GM12878 (cell line): ENCODE measurements around the gene NGDN. TPM values are rescaled to one million over a fixed set of nuclear protein-coding genes. Genes with fewer than 3 reads are reported as not detected.

Experiments used
- ATAC-seq: fragments of 200-7000 bp; cut with Tn5 transposase; 3 replicates; pipeline ENCODE4 v1.9.1; 2020; ENCODE audit warnings: mild to moderate bottlenecking, moderate library complexity
- BruUV-seq: library from RNA; stranded (reverse); fragments of 400-500 nt; replicated peaks from 2 replicates; lab custom pipeline; 2021; lab: Mats Ljungman, UMichigan
- CTCF ChIA-PET: fragments of 300-600 bp; sonication (Branson Sonifier 250); formaldehyde crosslinking; extraction: SDS; loops from one replicate; lab custom pipeline; 2021; ENCODE audit warnings: inconsistent platforms; lab: Yijun Ruan, JAX
- POLR2A ChIA-PET: fragments of 350-600 bp; formaldehyde crosslinking; extraction: SDS; loops from one replicate; lab custom pipeline; 2021; ENCODE audit warnings: inconsistent platforms; lab: Charles Lee
- RAD21 ChIA-PET: fragments of 300-600 bp; sonication (Branson Sonifier 250); formaldehyde crosslinking; loops from one replicate; lab custom pipeline; 2023; ENCODE audit warnings: antibody characterized with exemption; ENCODE audit not compliant: unreplicated experiment; lab: Charles Lee
- SMC1A ChIA-PET: fragments of 300-600 bp; sonication (Branson Sonifier 250); formaldehyde crosslinking; loops from one replicate; lab custom pipeline; 2023; ENCODE audit not compliant: unreplicated experiment, uncharacterized antibody; lab: Charles Lee
- DNase-seq: peaks from one replicate; pipeline ENCODE4 v3.0.0-alpha.2; 2011; ENCODE audit warnings: low read depth, low spot score
- FAIRE-seq: peaks from 3 replicates; lab custom pipeline; 2011; peaks lifted over from hg19 to GRCh38; lab: Jason Lieb, UNC
- H2AFZ ChIP-seq: 2 replicates; pipeline ENCODE4 v1.6.0; 2011; ENCODE audit warnings: low read depth, low read length, control low read depth; ENCODE audit not compliant: control insufficient read depth
- H3K27ac ChIP-seq: 2 replicates; pipeline ENCODE4 v1.5.1; 2011; ENCODE audit warnings: control low read depth; ENCODE audit not compliant: control insufficient read depth, insufficient read depth
- H3K27me3 ChIP-seq, 2 experiments: replicated peaks in 1 of 2; 2 replicates each; pipeline versions ENCODE4 v1.6.0 to v1.6.1; 2011; ENCODE audit warnings: low read length in 1 of 2; ENCODE audit not compliant: control insufficient read depth in 2 of 2, insufficient read depth in 2 of 2
- H3K36me3 ChIP-seq, 2 experiments: 2 replicates each; pipeline ENCODE4 v1.5.1; 2011; ENCODE audit warnings: low read length in 1 of 2; ENCODE audit not compliant: control insufficient read depth in 2 of 2, insufficient read depth in 2 of 2
- H3K4me1 ChIP-seq: 2 replicates; pipeline ENCODE4 v1.6.1; 2011; ENCODE audit warnings: mild to moderate bottlenecking, low read length, moderate library complexity, mixed read lengths; ENCODE audit not compliant: control insufficient read depth, insufficient read depth
- H3K4me2 ChIP-seq: 2 replicates; pipeline ENCODE4 v1.6.0; 2011; ENCODE audit warnings: control low read depth; ENCODE audit not compliant: control insufficient read depth, insufficient read depth
- H3K4me3 ChIP-seq: fragments of 200-600 bp; sonication (generic); 2 replicates; pipeline ENCODE4 v1.5.1; 2016
- H3K79me2 ChIP-seq: 2 replicates; pipeline ENCODE4 v1.6.0; 2011; ENCODE audit warnings: low read length; ENCODE audit not compliant: control insufficient read depth, insufficient read depth
- H3K9ac ChIP-seq: 2 replicates; pipeline ENCODE4 v1.8.0; 2011; ENCODE audit warnings: low read length, control low read depth, mixed read lengths; ENCODE audit not compliant: control insufficient read depth, insufficient read depth
- H3K9me3 ChIP-seq: replicated peaks from 3 replicates; pipeline ENCODE4 v1.5.1; 2011; ENCODE audit warnings: mild to moderate bottlenecking, low read length; ENCODE audit not compliant: control insufficient read depth, insufficient read depth
- H4K20me1 ChIP-seq: 2 replicates; pipeline ENCODE4 v1.6.0; 2011; ENCODE audit not compliant: control insufficient read depth, insufficient read depth
- ETV6 ChIP-seq, 2 experiments: fragments of 450-650 bp in 1 of 2; IDR thresholded peaks in 1 of 2; conservative IDR thresholded peaks in 1 of 2; 2 replicates each; pipeline ENCODE4 v1.6.1; 2014; ENCODE audit warnings: antibody characterized with exemption in 1 of 2, borderline replicate concordance in 1 of 2, low read depth in 1 of 2, mild to moderate bottlenecking in 1 of 2, moderate library complexity in 1 of 2
- PAX5 ChIP-seq: IDR thresholded peaks from 2 replicates; pipeline ENCODE4 v1.6.1; 2011; ENCODE audit warnings: low read depth, low read length, borderline replicate concordance
- PKNOX1 ChIP-seq: fragments of 450-650 bp; IDR thresholded peaks from 2 replicates; pipeline ENCODE4 v1.6.1; 2016; ENCODE audit warnings: mild to moderate bottlenecking
- TCF12 ChIP-seq: IDR thresholded peaks from 2 replicates; pipeline ENCODE4 v1.6.1; 2011; ENCODE audit warnings: low read depth, mild to moderate bottlenecking, low read length
- WGBS: methylation state at CpG from one replicate; pipeline ENCODE4 v1.1.6; 2016; ENCODE audit warnings: low lambda C conversion rate; ENCODE audit not compliant: insufficient replicate concordance, insufficient coverage; ENCODE audit errors: missing lambda C conversion rate; 5-methylcytosine and 5-hydroxymethylcytosine counted together
- in situ Hi-C: fragments of 300-500 bp; cut with MboI; formaldehyde crosslinking; loops from 9 replicates; pipeline ENCODE4 v1.14.3; 2018; ENCODE audit warnings: mixed read lengths
- intact Hi-C: fragments of 100-400 bp; cut with micrococcal nuclease; formaldehyde crosslinking; loops from one replicate; pipeline ENCODE4 v1.14.2; 2022; ENCODE audit not compliant: unreplicated experiment
- polyA plus RNA-seq, 11 experiments: library from polyadenylated mRNA; depleted of rRNA in 4 of 11; unstranded in 6 of 11; stranded (reverse) in 5 of 11; fragments of >200 nt; fragmentation: Nextera tagmentation in 4 of 11; fragmentation: Illumina TruSeq in 1 of 11; extraction: Ambion mirVana in 4 of 11; extraction: Trizol in 1 of 11; gene quantifications; 1 replicate in 1 of 11; 2 replicates in 10 of 11; pipeline versions ENCODE4 v1.2.1 to v1.2.3, GENCODE V29; 2011 to 2016; ENCODE audit warnings: inconsistent platforms in 2 of 11, missing spikeins in 2 of 11, low read depth in 1 of 11
- total RNA-seq, 4 experiments: library from RNA; depleted of rRNA in 3 of 4; stranded (reverse); fragments of >200 nt in 3 of 4; fragmentation: Illumina TruSeq in 1 of 4; extraction: Trizol in 1 of 4; gene quantifications; 2 replicates each; pipeline versions ENCODE4 v1.2.1 to v1.2.3, GENCODE V29; 2013 to 2021

NGDN gene
- total and polyA plus RNA-seq, 10 of the 15 experiments (the other 5 are each of a cell fraction or from before 2014, with no cell fraction given), result 40.4 to 163 (median 71.4) TPM

- DNase-seq (no peak), FAIRE-seq (no peak), ATAC-seq (no peak)
- ChIA-PET RAD21 (interaction anchor here (5.8 kb wide), 1 partner anchor 78 kb away, joined by 39 read pairs; no protein-coding TSS in a partner anchor), CTCF (interaction anchor here (1.2 to 14.1 kb wide), 3 partner anchors 13 to 155 kb away, joined by 4 to 436 read pairs (median 26); partner anchors contain the start of gene THTPA), POLR2A (no interaction called here), SMC1A (interaction anchor here (0.7 to 8.9 kb wide), 2 partner anchors 57 to 79 kb away, joined by 3 to 124 read pairs; no protein-coding TSS in a partner anchor)
- Histone ChIP-seq H3K27me3 (no peaks in the 10 kb centered on the region), H3K4me3 (no peak overlapping the region), H3K4me1 (no peaks in the 10 kb centered on the region), H3K27ac (no peak overlapping the region), H3K36me3 (peaks cover 0 to 15% of the 10 kb centered on the region in 2 experiments), H3K79me2 (no peaks in the 10 kb centered on the region), H3K9ac (no peak overlapping the region), H2AFZ (no peak overlapping the region), H4K20me1 (no peaks in the 10 kb centered on the region), H3K9me3 (no peaks in the 10 kb centered on the region), H3K4me2 (no peak overlapping the region)
- no TSS peak for BruUV-seq
- TF ChIP-seq PKNOX1 (no peak), ETV6 (conservative IDR thresholded peaks at IDR 0.05 in 1 of 2, IDR thresholded peaks at IDR 0.05 in 1 of 2; ENCODE audit: borderline replicate concordance in 1 of 2, low read depth in 1 of 2) (no peak), TCF12 (no peak), PAX5 (no peak)
- in situ Hi-C loops (no loop called here), intact Hi-C loops (no loop called here)
- 72% methylated on average over 6 of the region's 7 CpGs for WGBS
Measured at GRCh38 chr14:23481979-23482822, 12.7 kb downstream of the NGDN start.
